C4-2B (cell line): ENCODE results near the gene VOPP1.

Experiments
- CTCF ChIP-seq: fragments of 450-650 bp; conservative IDR thresholded peaks from 2 replicates; pipeline ENCODE4 v1.5.1; 2017; ENCODE audit warnings: mild to moderate bottlenecking
- ZFX ChIP-seq: fragments of 450-650 bp; IDR thresholded peaks from 2 replicates; pipeline ENCODE4 v1.6.1; 2017

- TF ChIP-seq ZFX (no peak), CTCF (no peak)
These were observed 39.1 kb downstream of the VOPP1 start for GRCh38 chr7:55533050-55533728.
